Measurements from ENCODE around the gene CNST.
"Not testable (repeated sequence)": the region's sequence is repeated elsewhere in the genome, so short reads cannot be mapped to it uniquely, and the experiment has no call there.

The CNST gene

DNA sequence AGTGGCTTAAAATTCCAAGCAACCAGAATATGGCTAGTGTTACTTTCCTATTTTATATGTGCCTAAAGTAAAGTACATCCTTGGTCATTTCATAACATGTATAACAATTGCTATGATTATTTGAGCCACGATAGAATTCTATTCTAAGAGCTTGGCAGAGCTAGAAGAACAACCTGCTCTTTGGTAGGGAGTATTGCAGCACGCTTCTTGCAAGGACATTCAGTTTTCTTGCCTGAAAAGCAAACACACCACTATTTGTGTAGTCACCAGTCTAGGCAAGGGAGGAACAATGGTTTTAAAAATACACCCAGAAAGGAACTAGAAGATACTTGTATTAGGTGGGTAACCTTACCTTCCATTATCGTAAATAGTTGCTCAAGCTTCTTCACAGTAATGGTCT, 51.5 kb downstream of the CNST start:
- in situ Hi-C loops (cut with MboI; ENCODE audit: low sequenced_read_pairs), result no loop called here

DNA sequence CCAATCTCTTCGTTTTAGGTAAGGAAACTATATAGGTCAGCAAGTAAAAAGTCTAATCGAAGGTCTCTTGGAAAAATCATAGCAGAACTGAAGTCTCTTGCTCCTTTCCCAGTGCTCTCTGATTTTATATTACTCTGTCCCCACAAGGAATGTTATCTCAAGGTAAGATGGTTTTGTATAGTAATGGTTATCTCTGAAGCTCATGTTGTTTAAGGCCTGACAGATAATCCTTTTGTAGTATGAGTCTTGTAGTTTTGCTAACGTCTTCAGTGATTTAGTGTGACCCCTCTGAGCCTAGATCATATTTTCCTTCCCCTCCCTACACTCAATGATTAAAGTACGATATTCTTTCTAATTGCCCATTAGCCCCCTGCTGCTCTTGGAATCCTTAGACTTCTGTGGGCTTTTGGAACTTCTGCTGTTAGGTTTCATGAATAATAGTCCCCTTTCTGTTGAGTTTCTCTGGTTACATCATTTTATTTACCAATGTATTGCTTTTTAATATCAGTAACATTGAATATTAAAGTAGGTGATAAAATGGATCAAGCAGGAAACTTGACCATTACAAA, 52.1 kb downstream of the CNST start:
- in situ Hi-C loops (cut with MboI; ENCODE audit: low sequenced_read_pairs), result no loop called here

DNA sequence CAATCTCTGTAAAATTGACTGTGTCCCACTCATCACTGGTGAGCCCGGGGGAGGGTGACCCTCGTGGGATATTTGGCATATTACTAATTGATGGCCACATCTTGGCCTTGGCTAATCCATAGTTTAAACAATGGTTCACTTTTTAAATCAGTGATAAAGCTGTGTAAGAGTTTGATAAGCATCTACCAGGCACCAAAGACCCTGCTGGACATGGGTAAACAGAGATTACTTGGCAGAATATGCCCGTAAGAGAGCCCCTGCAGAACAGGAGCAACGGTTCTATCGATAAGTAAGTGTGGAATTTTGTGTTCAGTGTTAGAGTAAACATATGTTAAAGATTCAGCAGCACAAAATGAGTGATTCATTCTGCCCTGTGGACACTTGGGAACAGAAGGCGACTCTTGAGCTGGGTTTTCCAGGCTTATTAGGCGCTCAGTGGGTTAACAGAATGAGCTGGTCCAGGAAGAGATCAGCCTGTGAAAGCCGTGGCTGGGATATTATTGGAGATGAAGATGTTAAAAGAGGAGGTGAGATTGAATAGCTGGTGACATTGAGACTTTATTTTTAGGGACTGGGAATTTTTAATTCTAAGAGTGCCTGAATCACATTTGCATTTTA, 55.9 kb downstream of the CNST start:
- in situ Hi-C loops (cut with MboI; ENCODE audit: low sequenced_read_pairs), result no loop called here

DNA sequence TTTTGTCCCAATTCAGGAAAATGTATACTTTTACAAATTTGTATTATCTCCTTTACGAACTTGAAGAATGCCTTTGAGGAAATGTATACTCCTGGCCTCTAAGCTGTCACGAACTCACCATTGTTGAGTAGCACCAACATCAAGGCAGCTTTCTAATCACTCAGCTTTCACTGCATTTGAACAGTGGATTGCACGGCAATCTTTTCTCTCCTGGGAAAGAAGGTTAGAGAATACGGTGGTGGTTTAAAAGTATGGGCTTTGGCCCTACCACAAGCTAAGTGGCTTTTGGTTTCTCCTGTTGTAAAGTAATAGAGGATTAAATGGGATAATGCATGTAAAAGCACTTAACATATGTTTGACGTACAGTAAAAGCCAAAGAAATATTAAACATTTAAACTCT, 57.8 kb downstream of the CNST start:
- in situ Hi-C loops (cut with MboI; ENCODE audit: low sequenced_read_pairs), result no loop called here

DNA sequence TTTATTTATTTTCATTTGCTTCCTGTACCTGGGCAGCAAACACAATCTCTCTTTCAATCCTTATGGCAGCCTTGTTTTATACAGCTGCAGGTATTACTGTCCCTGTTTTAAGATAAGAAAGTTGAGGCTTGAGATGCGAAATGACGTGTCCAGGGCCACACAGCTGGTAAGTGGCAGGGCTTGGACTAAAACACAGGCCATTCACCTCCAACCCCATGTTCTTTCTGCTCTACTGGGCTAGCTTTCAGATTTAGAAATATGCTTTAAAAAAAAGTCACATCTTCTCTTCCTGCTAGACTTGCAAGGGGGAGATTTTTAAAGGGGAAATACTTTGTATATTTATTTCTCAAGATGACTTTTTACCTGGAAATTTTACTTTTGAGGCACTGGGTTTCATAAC, 62.8 kb downstream of the CNST start:
- in situ Hi-C loops (cut with MboI; ENCODE audit: low sequenced_read_pairs), result no loop called here

DNA sequence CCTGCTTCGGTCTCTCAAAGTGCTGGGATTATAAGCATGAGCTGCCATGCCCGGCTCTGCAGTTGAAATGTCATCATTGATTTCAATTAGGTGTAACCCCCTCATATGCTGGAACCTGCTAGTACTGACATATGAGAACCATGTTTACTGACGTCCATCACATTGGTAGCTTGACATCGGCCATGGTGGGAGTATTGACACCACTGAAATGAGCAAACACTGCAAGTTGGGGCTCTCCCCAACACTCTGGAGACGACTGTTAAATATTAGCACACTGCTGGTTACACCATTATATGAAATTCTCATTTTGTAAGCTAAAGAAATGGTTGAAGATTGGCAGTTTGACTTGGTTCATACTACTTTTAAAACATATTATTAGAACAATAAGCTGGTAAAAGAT, 63.7 kb downstream of the CNST start:
- in situ Hi-C loops (cut with MboI; ENCODE audit: low sequenced_read_pairs), result no loop called here

DNA sequence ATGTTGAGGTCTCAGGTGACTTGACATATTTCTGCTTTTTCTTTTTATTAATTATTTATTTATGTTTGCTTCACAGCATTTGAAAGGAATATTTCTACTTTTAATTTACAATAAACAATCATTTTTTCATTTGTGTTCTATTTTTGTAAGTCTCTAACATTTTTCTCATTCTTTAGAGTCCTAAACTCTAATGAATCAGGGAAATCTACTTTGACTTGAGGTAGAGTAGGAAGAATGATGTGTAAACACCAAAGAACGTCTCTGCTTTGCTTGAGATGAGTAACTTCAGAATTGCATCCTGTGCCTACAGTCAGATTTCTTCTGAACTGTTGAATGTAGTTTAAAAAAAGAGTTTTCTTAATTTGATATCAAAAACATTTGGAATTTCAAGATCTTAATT, 65.2 kb downstream of the CNST start:
- in situ Hi-C loops (cut with MboI; ENCODE audit: low sequenced_read_pairs), result no loop called here

DNA sequence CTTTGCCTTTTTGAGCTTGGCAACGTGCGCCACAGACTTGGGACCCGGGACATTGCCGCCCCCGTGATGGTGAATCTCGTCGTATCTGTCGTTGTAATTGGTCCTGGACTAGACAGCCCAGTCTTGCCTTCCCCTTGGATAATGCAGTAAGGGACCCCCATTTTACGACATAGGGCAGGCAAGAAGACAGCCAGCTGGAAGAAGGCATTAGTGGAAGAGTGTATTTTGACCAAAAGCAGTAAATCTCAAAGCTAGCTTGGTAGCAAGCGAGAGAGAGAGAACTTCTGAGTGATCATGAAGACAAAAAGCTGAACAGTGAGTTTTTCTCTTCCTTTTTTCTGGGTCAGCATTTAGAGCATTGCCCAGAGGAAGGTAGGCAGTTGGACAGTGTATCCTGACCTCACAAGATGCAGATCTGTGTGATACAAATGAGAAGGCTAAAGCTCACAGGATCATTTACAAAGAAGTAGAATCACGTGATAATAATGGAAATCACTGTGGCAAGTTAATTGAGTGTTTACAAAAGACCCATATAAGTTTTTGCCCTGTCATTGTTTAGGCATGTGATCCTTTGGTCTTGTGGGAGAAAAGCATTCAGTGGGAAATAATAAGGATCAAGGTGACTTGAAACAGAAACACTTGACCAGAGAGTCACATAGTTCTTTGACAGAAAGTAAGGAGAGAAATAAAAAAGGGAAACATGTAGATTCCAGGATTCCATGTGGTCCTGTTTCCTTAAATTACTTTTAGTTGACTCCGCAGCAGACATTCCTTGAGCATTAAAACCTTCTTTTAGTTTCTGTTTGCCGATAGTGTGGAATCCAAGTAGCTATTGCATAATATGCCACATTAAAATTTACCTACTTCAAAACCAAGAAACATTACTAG, 66.3 kb downstream of the CNST start:
- in situ Hi-C loops (cut with MboI; ENCODE audit: low sequenced_read_pairs), result no loop called here

DNA sequence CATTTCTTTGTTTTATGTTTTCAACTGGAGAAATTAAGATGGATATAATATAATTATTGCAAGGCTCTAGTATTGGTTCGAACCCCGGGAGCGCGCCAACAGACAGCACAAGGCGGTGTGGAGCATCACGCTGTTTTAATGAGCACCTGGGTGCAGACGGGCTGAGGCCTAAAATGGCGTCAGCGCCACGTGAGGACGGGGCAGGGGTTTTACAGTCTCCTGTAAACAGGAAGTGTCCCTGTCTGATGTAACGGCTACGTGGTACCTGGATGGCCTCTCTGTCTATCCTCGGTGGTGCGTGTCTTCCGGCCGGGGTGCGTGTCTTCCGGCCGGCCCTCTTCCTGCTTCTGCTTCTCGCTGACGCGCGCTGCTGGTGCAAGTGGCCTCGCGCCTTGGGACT, 68.4 kb downstream of the CNST start:
- in situ Hi-C loops (cut with MboI; ENCODE audit: low sequenced_read_pairs), result not testable (repeated sequence)

DNA sequence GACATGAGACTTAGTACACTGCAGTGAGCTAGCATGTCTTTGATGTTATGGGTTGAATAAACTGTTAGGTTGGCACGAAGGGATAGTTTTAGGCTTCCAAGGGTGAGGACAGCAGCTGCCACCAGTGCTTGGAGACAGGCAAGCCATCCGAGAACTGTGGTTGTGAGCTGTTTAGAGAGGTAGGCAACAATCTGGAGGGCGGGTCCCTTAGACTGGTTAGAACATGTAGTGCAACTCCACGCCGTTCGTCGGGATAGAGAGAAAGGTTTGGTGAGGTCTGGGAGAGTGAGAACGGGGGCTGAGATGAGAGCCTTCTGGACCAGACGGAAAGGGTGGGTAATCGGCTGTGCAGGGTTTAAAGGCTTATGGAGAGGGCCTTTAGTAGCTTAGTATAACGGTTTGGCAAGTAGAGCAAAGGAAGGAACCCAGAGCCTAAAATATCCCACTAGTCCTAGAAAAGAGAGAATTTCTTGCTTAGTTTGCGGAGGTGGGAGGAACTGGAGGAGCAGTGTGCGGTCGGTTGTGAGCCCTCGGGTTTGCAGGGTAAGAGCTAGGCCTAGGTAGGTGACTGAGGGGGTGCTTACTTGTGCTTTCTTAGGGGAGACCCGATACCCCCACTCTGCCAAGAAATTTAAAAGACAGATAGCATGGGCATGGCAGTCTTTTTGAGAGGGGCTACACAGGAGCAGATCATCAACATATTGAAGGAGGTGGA, 72.8 kb downstream of the CNST start:
- in situ Hi-C loops (cut with MboI; ENCODE audit: low sequenced_read_pairs), result no loop called here

DNA sequence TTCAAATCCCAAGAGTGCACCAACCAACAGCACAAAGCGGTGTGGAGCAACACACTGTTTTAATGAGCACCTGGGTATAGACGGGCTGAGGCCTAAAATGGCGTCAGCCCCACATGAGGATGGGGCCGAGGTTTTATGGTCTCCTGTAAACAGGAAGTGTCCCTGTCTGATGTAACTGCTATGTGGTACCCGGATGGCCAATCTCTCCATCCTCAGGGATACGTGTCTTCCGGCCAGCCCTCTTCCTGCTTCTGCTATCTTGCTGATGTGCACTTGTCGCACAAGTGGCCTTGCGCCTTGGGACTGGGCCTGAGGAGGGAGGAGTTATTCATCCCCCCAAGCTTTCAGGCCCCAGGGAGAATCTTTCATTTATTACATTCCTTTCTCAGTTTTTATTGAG, 73.5 kb downstream of the CNST start:
- in situ Hi-C loops (cut with MboI; ENCODE audit: low sequenced_read_pairs), result no loop called here

DNA sequence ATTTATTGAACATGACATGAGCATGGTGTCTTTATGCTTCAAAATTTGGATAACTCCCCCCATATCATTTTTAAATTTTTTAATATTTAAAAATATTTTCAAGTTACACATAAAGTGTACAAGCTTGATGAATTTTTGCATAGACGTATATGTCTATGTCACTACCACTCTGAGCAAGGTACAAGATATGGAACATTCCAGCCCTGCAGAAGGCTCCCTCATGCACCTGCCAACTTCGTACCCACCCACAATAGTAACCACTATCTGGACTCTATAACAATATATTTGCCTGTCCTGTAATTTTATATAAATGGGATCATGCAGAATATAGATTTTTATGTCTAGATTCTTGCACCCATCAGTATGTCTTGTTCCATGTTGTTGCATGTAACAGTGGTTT, 74.5 kb downstream of the CNST start:
- in situ Hi-C loops (cut with MboI; ENCODE audit: low sequenced_read_pairs), result no loop called here

DNA sequence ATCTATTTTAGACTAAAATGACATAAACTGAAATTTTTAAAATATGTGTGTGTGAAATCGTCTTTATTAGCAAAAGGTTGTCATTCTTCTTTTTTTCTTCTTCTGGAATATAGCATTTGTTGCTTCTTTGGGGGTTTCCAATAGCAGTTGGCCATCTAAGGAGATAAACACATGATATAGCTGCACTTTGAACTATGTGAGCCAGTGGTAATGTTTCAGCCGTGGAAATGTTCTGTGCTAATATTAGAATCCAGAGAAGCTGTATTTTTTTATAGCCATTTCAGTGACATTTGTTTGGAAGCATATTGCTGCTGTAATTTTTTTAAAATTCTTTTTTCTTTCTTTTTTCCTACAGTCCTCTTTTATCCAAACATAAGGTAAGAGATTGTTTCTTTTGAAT, 75.1 kb downstream of the CNST start:
- in situ Hi-C loops (cut with MboI; ENCODE audit: low sequenced_read_pairs), result no loop called here

DNA sequence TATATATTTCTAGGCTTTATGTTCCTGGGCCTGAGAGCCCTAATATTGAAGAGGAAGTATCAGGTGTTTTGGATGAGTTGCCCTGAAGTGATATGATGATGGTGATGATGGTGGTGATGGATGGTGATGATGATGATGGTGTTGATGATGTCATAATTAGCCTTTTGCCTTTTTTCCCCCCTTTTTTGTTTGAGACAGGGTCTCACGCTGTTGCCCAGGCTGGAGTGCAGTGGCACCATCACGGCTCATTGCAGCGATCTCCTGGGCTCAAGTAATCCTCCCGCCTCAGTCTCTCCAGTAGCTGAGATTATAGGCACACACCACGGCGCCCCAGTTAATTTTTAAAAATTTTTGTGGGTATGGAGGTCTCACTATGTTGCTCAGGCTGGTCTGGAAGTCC, 76.5 kb downstream of the CNST start:
- in situ Hi-C loops (cut with MboI; ENCODE audit: low sequenced_read_pairs), result no loop called here

DNA sequence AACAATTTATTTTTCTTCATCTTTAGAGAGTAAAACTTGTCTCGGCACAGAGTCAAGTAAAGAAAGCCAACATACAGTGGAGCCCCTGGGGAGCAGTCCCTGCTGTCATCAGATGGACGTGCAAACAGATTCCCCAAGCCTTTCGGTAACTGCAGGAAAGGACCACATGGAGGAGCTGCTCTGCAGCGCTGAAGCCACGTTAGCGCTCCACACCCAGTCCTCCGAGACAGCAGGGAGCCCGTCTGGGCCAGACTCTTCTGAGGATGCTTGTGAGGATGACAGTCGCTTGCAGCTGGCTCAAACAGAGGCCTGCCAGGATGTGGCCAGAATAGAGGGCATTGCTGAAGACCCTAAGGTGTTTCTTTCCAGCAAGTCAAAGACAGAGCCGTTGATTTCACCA, 80.9 kb downstream of the CNST start:
- in situ Hi-C loops (cut with MboI; ENCODE audit: low sequenced_read_pairs), result no loop called here

DNA sequence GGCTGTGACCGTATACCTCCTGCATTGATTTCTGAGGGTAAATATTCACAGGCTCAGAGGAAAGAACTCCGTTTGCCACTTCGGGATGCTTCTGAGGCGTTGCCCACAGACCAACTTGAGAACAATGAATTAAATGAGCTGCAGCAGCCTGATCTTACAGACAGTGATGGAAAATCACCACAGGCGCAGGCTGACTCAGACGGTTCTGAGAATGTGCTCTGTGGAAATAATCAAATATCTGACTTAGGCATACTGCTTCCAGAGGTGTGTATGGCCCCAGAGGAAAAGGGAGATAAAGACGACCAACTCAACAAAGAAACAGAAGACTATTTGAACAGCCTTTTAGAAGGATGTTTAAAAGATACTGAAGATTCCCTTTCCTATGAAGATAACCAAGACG, 81.3 kb downstream of the CNST start:
- in situ Hi-C loops (cut with MboI; ENCODE audit: low sequenced_read_pairs), result no loop called here

DNA sequence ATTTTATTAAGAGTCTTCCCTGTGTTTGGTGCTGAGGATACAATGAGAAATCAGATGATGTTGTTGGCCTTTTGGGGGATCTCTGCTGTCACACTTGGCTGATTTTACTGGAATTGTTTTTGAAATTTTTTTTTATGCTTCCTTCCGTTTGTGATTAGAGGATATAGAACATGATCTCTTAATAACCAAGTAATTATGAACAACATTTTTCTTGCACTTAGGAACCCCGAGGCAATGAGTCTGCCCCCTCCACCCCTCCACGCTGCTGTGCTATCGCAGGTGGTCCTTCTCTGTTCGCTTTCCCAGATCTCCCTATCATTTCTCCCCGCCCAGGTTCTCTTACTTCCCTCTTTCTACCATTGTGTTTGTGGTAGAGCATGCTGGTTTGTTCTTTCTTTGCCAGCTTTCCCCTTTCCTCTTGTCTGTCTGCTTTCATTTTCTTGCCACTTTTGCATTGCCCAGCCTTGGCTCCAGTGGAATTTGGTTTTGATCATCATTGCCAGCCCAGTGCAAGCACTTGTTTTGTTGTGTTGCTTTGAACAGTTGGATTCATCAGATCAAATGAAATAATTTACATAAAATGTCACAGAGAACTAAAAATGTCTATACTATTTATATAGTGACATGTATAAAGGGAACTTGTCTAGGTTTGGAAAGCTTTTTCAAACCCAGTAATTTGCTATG, 84.9 kb downstream of the CNST start:
- in situ Hi-C loops (cut with MboI; ENCODE audit: low sequenced_read_pairs), result no loop called here

DNA sequence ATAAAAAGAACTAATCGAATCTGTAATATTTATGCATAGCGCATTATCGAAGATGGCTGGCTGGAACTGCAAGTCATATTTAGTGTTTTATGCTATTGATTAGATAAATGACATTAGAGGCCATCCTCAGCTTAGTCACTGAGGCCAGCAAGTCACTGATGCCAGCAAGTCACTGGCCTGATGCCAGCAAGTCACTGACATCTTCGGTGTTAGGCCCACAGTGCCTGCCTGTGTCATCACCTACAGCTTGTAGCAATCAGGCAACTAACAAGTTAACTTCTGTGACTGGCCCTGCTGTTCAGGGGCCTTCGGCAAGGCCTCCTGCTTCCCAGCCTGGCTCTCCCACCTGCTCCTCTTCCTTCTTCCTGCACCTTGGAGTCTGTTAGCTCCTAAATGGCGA, 92.3 kb downstream of the CNST start:
- in situ Hi-C loops (cut with MboI; ENCODE audit: low sequenced_read_pairs), result no loop called here

DNA sequence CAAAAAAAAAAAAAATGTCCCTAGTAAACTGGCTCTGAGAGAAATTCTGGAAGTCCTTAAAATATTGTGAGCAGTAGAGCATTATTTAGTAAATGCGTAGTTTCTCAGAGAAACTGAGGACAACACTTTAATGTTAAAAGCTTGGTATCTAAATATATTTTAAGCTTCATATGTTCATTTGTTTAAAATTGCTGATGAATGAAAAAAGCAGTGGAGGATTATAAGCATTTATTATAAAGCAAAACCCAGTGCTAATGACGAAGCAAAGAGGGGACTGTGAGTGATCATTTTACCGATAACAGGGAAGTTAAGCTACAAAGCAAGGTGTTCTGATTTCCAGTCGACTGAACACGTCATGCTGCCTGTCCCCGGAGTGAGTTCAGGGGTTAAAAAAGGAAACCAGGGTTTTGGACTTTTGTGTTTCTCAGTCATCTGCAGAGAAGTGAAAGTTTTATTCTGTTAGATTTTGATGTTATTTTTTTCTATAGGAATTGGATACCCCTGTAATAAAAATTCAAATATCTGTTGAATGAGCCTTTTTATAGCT, 93.4 kb downstream of the CNST start:
- in situ Hi-C loops (cut with MboI; ENCODE audit: low sequenced_read_pairs), result no loop called here

DNA sequence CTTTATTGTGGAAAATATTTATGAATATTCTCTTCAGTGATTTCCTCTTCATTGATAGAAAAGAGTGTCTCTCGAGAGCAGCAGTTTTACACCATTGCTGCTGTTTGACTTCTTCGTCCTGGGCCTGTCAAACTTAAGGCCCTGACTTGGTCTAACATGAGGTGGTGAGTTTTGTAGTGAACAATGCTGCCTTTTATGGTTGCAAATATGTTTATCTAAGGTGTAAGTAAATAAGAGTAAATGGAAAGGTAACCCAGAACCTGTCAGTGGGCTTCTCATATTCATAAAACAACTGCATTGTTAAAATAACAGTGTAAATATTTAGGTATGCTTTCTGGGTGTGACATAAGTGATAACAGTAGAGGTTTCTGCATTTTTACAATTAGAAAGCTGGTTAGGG, 95.2 kb downstream of the CNST start:
- in situ Hi-C loops (cut with MboI; ENCODE audit: low sequenced_read_pairs), result no loop called here

DNA sequence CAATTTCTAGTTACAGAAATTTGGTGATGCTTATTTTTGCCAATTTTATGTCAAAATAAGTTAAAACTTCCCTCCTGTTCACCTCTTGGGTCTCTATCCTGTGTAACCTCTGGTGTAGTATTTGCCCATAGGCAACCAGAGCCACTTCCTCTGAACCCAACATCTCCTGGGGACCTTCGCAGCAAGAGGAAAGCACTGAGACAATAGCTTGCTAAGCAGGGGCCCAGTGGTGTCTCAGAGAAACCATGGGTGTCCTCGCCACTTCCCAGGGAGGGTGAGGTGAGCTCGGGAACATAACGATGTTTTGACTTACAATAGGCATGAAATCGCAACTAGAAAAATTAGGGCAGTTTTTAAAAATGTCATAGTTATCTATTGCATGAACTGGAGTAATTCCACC, 101.5 kb downstream of the CNST start:
- in situ Hi-C loops (cut with MboI; ENCODE audit: low sequenced_read_pairs), result no loop called here

Measured in HL-60/S4 treated with retinoic acid at 250 ng/mL for 4 days and 3 days (cell line).